Measurements from ENCODE around the gene SLC39A2.
"Not testable (repeated sequence)": the region's sequence is repeated elsewhere in the genome, so short reads cannot be mapped to it uniquely, and the experiment has no call there.

- TF ChIP-seq, protein P1, sequence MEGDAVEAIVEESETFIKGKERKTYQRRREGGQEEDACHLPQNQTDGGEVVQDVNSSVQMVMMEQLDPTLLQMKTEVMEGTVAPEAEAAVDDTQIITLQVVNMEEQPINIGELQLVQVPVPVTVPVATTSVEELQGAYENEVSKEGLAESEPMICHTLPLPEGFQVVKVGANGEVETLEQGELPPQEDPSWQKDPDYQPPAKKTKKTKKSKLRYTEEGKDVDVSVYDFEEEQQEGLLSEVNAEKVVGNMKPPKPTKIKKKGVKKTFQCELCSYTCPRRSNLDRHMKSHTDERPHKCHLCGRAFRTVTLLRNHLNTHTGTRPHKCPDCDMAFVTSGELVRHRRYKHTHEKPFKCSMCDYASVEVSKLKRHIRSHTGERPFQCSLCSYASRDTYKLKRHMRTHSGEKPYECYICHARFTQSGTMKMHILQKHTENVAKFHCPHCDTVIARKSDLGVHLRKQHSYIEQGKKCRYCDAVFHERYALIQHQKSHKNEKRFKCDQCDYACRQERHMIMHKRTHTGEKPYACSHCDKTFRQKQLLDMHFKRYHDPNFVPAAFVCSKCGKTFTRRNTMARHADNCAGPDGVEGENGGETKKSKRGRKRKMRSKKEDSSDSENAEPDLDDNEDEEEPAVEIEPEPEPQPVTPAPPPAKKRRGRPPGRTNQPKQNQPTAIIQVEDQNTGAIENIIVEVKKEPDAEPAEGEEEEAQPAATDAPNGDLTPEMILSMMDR (IDR thresholded peaks at IDR 0.05) = not testable (repeated sequence)
- TF ChIP-seq MAX (IDR thresholded peaks at IDR 0.05; ENCODE audit: low read depth); RAD21 (IDR thresholded peaks at IDR 0.05; ENCODE audit: low read length); POLR2AphosphoS5 (IDR thresholded peaks at IDR 0.05; ENCODE audit: low read depth, low read length); RCOR1 (IDR thresholded peaks at IDR 0.05; ENCODE audit: low read length): not testable (repeated sequence)
These were observed 44.2 kb upstream of the SLC39A2 start, which contains the start of gene RNASE2 for GRCh38 chr14:20954736-20955537.

Measured in SK-N-SH (cell line).